DMS153 (cell line): ENCODE data around the gene ARHGAP42.
A peak's percentile ranks its signal among the peaks of the same experiment; 100 is the strongest.
"Not testable (repeated sequence)": the region's sequence is repeated elsewhere in the genome, so short reads cannot be mapped to it uniquely, and the experiment has no call there.

Experiments
- DNase-seq: peaks from one replicate; lab custom pipeline; 2025; lab: John Stamatoyannopoulos, UW

ARHGAP42 gene

GRCh38 chr11:100687054-100687629 lies at the start of gene ARHGAP42:
ARHGAP42 (plus strand) TSS chr11:100687288; CDS start chr11:100687679, 391 bp downstream.
- DNase-seq = no peak

- DNase-seq = no peak
Measured at GRCh38 chr11:100637706-100638105, 49.4 kb upstream of the ARHGAP42 start.

GRCh38 chr11:100638648-100639047 lies 48.4 kb upstream of the ARHGAP42 start:
- no peak for DNase-seq

- DNase-seq = no peak
Measured at GRCh38 chr11:100639140-100639539, 47.9 kb upstream of the ARHGAP42 start.

- DNase-seq = no peak
Measured at GRCh38 chr11:100640071-100640470, 47.0 kb upstream of the ARHGAP42 start.

GRCh38 chr11:100640646-100641045 lies 46.4 kb upstream of the ARHGAP42 start:
- DNase-seq = no peak

- no peak for DNase-seq
Measured at GRCh38 chr11:100641456-100641855, 45.6 kb upstream of the ARHGAP42 start.

- no peak for DNase-seq
Measured at GRCh38 chr11:100646545-100646944, 40.5 kb upstream of the ARHGAP42 start.

- DNase-seq = no peak
Measured at GRCh38 chr11:100647861-100648260, 39.2 kb upstream of the ARHGAP42 start.

GRCh38 chr11:100663583-100663982 lies 23.5 kb upstream of the ARHGAP42 start:
- DNase-seq = no peak

- no peak for DNase-seq
Measured at GRCh38 chr11:100663996-100664395, 23.1 kb upstream of the ARHGAP42 start.

- DNase-seq = not testable (repeated sequence)
Measured at GRCh38 chr11:100666816-100667215, 20.3 kb upstream of the ARHGAP42 start.

GRCh38 chr11:100667449-100667848 lies 19.6 kb upstream of the ARHGAP42 start:
- DNase-seq = no peak

GRCh38 chr11:100670140-100670539 lies 16.9 kb upstream of the ARHGAP42 start:
- no peak for DNase-seq

- no peak for DNase-seq
Measured at GRCh38 chr11:100671471-100671870, 15.6 kb upstream of the ARHGAP42 start.

GRCh38 chr11:100672498-100673033 lies 14.5 kb upstream of the ARHGAP42 start:
- DNase-seq = no peak

GRCh38 chr11:100673063-100673462 lies 14.0 kb upstream of the ARHGAP42 start:
- DNase-seq = no peak

GRCh38 chr11:100674212-100674611 lies 12.9 kb upstream of the ARHGAP42 start:
- no peak for DNase-seq

- no peak for DNase-seq
Measured at GRCh38 chr11:100675115-100675650, 11.9 kb upstream of the ARHGAP42 start.

- DNase-seq = no peak
Measured at GRCh38 chr11:100676901-100677300, 10.2 kb upstream of the ARHGAP42 start.

- DNase-seq = no peak
Measured at GRCh38 chr11:100677796-100678195, 9.3 kb upstream of the ARHGAP42 start.

- DNase-seq = peak; percentile 3
Measured at GRCh38 chr11:100680070-100680469, 7.0 kb upstream of the ARHGAP42 start.

GRCh38 chr11:100681064-100681502 lies 6.0 kb upstream of the ARHGAP42 start:
- peak; percentile 98 for DNase-seq
